Measurements from ENCODE around the gene SLC6A15. TPM values are rescaled to one million over a fixed set of nuclear protein-coding genes. Genes with fewer than 3 reads are reported as not detected.

Gene SLC6A15
- total RNA-seq, 4 donors from 2014 or later, result 2.2 to 5.9 (median 4.0) TPM

DNA sequence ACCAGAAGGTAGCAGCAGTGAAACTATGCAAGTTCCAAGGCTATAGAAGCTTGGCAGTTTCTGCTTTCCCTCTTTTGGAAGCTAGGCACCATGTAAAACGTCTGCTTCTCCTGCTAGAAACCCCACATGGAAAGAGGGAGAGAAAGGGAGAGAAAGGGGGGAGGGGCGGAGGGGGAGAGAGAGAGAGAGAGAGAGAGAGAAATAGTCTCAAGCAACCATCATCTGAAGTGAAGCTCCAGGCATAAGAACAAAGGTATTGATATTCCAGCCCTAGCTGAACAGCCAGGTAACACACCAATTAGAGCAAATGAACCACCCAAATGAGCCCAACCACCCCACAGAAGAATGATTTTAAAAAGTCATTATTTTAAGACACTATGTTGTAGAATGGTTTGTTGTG is 8.5 kb downstream of the SLC6A15 start:
- TF ChIP-seq POLR2A (IDR thresholded peaks at IDR 0.05) (no peak), POLR2AphosphoS5 (IDR thresholded peaks at IDR 0.05) (no peak), EP300 (IDR thresholded peaks at IDR 0.05) (no peak)
- TF ChIP-seq, protein P1, sequence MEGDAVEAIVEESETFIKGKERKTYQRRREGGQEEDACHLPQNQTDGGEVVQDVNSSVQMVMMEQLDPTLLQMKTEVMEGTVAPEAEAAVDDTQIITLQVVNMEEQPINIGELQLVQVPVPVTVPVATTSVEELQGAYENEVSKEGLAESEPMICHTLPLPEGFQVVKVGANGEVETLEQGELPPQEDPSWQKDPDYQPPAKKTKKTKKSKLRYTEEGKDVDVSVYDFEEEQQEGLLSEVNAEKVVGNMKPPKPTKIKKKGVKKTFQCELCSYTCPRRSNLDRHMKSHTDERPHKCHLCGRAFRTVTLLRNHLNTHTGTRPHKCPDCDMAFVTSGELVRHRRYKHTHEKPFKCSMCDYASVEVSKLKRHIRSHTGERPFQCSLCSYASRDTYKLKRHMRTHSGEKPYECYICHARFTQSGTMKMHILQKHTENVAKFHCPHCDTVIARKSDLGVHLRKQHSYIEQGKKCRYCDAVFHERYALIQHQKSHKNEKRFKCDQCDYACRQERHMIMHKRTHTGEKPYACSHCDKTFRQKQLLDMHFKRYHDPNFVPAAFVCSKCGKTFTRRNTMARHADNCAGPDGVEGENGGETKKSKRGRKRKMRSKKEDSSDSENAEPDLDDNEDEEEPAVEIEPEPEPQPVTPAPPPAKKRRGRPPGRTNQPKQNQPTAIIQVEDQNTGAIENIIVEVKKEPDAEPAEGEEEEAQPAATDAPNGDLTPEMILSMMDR (IDR thresholded peaks at IDR 0.05), result no peak
- H3K4me1 ChIP-seq, result no peaks in the 10 kb centered on the region
- 24% methylated on average over 2 of the region's 2 CpGs for WGBS

DNA sequence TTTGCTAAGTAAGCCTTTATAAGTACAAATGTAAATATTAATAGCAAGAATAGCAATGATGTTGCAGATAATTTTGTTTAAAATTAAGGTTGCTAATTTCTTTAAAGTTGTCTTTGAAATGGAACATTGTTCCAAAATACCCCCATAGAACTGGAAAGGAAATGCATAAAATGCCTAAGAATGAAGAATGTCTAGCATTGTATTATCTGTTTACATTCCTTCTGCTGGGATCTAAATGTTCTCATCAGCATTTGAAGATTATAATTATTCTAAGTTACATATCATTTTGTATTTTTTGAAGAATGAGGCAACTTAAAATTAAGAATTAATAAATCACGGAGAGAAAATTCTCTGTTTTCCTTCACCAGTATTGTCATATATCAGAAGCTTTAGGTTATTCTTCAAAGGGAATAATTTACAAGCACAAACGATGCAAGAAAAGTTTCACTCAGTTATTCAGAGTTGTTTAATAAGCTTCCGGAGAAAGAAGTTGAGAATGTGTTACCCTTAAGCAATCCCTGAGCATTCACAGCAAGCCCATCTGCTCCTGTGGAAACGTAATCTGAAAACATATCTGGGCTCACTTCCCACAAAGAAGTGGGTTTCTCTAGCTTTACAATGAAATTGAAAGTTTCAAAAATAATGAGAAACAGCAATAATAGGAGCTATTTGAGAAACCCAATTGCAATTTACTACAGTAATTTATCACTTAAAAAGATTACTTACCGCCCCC is 21.3 kb downstream of the SLC6A15 start:
- H3K4me1 ChIP-seq, result no peaks in the 10 kb centered on the region
- 48% methylated on average over 5 of the region's 5 CpGs for WGBS

More for the DNA sequence above, 8.5 kb downstream of the SLC6A15 start:
- DNase-seq (ENCODE audit: low spot score in 2 of 2), result no peak
- Histone ChIP-seq H3K27me3 (peaks cover 3% of the 10 kb centered on the region), H3K9me3 (no peaks in the 10 kb centered on the region), H3K27ac (no peak overlapping the region), H3K4me3 (no peak overlapping the region), H3K36me3 (no peaks in the 10 kb centered on the region)

DNA sequence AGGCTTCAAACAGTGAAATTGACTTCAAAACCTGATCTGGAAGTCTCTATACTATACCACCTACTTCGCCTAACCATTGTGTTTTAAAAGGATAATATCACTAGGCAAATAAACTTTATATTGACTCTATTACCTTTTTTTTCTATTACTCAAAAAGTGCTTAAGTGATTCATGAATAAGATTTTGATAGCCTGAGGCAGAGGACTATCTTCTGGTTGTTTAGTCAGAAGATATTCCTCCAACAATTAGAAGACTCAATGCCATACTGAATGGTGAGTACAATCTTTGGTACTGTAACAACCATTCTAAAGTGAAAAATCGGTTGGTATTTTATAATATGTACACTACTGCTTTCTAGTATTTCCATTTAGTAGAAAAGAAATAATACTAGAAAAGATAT is 22.8 kb downstream of the SLC6A15 start:
- Histone ChIP-seq H3K36me3 (no peaks in the 10 kb centered on the region), H3K4me3 (no peak overlapping the region), H3K27me3 (no peaks in the 10 kb centered on the region), H3K9me3 (no peaks in the 10 kb centered on the region), H3K27ac (no peak overlapping the region), H3K4me1 (no peaks in the 10 kb centered on the region)
- TF ChIP-seq POLR2A (IDR thresholded peaks at IDR 0.05), result no peak
- no peak for TF ChIP-seq EP300 (IDR thresholded peaks at IDR 0.05)
- WGBS, result 86% methylated on average over 2 of the region's 2 CpGs
- DNase-seq (ENCODE audit: low spot score in 2 of 2), result no peak

More for the DNA sequence above, 21.3 kb downstream of the SLC6A15 start:
- TF ChIP-seq EP300 (IDR thresholded peaks at IDR 0.05) (no peak), POLR2A (IDR thresholded peaks at IDR 0.05) (no peak), POLR2AphosphoS5 (IDR thresholded peaks at IDR 0.05) (no peak)
- TF ChIP-seq, protein P1 (IDR thresholded peaks at IDR 0.05), result no peak
- DNase-seq (ENCODE audit: low spot score in 2 of 2), result no peak
- H3K27me3 ChIP-seq, result no peaks in the 10 kb centered on the region
- no peaks in the 10 kb centered on the region for H3K9me3 ChIP-seq
- no peak overlapping the region for H3K27ac ChIP-seq
- no peaks in the 10 kb centered on the region for H3K36me3 ChIP-seq
- H3K4me3 ChIP-seq, result no peak overlapping the region

DNA sequence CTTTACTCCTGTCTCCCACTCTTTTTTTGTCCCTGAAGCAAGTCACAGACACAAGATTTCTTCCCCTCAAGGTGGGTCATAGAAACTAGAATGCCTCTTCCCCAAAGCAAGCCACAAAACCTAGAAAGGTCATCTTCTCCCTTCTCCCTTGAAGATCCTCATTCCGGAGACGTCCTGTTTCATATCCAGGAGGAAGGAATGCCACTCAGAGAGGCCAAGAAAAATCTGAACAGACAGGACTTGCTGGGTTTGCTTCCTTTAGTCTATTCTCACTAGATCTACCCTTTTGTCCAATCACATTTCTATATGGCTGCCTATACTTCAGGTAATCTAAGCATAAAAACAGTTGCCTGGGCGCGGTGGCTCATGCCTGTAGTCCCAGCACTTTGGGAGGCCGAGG is 23.7 kb downstream of the SLC6A15 start:
- 85% methylated on average over 5 of the region's 5 CpGs for WGBS
- TF ChIP-seq EP300 (IDR thresholded peaks at IDR 0.05) (no peak), POLR2A (IDR thresholded peaks at IDR 0.05) (no peak), POLR2AphosphoS5 (IDR thresholded peaks at IDR 0.05) (no peak)
- TF ChIP-seq, protein P1 (IDR thresholded peaks at IDR 0.05), result no peak
- no peak for DNase-seq (ENCODE audit: low spot score in 2 of 2)

DNA sequence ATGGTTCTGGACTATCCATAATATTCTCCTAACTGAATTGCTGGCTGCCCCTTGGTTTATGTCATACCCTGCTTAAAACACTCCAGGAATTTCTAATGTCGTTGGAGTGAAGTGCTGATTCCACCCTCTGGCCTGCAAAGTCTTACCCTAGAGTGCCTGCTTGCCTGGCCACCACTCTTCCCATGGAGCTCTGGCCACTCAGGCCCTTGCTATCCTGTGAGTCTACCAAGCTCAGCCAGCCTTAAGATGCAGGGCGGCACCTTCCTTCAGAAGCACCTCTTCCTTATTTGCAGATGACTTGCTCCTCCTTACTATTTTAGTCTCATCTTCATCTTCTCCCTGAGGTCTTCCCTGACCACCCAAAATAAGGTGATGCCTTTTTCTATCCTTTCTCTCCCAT is 35.3 kb downstream of the SLC6A15 start:
- 52% methylated on average over 2 of the region's 2 CpGs for WGBS
- DNase-seq (ENCODE audit: low spot score in 2 of 2), result no peak
- Histone ChIP-seq H3K9me3 (no peaks in the 10 kb centered on the region), H3K4me3 (no peak overlapping the region), H3K36me3 (no peaks in the 10 kb centered on the region), H3K4me1 (no peaks in the 10 kb centered on the region), H3K27me3 (no peaks in the 10 kb centered on the region), H3K27ac (no peak overlapping the region)
- TF ChIP-seq, protein P1 (IDR thresholded peaks at IDR 0.05), result no peak
- TF ChIP-seq POLR2A (IDR thresholded peaks at IDR 0.05) (no peak), POLR2AphosphoS5 (IDR thresholded peaks at IDR 0.05) (no peak), EP300 (IDR thresholded peaks at IDR 0.05) (no peak)

More for the DNA sequence above, 23.7 kb downstream of the SLC6A15 start:
- no peak overlapping the region for H3K27ac ChIP-seq
- H3K4me3 ChIP-seq, result no peak overlapping the region
- H3K36me3 ChIP-seq, result no peaks in the 10 kb centered on the region
- no peaks in the 10 kb centered on the region for H3K4me1 ChIP-seq
- no peaks in the 10 kb centered on the region for H3K9me3 ChIP-seq
- H3K27me3 ChIP-seq, result no peaks in the 10 kb centered on the region
